Measurements from ENCODE around the gene NLGN4Y. TPM values are rescaled to one million over a fixed set of nuclear protein-coding genes. Genes with fewer than 3 reads are reported as not detected.

NLGN4Y gene
- total and polyA plus RNA-seq, 12 donors = 0.23 to 1.4 (median 0.71) TPM; not detected in 3

DNA sequence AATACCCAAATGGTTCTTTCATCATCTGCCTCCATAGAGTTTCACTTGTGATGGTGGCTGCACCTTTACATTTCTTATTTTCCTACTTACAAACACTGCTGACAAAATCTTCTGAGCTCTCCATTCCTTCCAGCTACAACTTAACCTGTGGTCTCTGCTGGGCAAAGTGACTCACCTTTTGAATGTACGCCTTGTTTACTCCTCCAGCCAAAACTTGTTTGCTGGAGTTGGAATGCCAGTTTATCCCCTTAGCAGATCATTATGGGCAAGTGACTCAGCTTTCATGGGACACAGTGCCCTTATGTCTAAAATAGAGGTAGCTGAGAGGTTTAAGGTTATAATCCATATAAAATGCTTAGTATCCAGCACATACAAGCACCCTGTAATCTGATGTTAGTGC lies 107.3 kb downstream of the NLGN4Y start:
- H3K4me1 ChIP-seq = no peaks in the 10 kb centered on the region
- no peak overlapping the region for H3K4me3 ChIP-seq
- no peak for DNase-seq
- TF ChIP-seq, protein P1, sequence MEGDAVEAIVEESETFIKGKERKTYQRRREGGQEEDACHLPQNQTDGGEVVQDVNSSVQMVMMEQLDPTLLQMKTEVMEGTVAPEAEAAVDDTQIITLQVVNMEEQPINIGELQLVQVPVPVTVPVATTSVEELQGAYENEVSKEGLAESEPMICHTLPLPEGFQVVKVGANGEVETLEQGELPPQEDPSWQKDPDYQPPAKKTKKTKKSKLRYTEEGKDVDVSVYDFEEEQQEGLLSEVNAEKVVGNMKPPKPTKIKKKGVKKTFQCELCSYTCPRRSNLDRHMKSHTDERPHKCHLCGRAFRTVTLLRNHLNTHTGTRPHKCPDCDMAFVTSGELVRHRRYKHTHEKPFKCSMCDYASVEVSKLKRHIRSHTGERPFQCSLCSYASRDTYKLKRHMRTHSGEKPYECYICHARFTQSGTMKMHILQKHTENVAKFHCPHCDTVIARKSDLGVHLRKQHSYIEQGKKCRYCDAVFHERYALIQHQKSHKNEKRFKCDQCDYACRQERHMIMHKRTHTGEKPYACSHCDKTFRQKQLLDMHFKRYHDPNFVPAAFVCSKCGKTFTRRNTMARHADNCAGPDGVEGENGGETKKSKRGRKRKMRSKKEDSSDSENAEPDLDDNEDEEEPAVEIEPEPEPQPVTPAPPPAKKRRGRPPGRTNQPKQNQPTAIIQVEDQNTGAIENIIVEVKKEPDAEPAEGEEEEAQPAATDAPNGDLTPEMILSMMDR (IDR thresholded peaks at IDR 0.05) = no peak
- WGBS, 2 donors = 82 to 96% methylated on average over 1 of the region's 1 CpG
- H3K36me3 ChIP-seq = no peaks in the 10 kb centered on the region
- no peak for ATAC-seq
- intact Hi-C loops (cut with DNase I) = loop anchor here in 1 of 10 donors (10.0 kb wide), 1 partner anchor 57 kb away; no protein-coding TSS in a partner anchor
- H3K9me3 ChIP-seq = no peaks in the 10 kb centered on the region
- no peaks in the 10 kb centered on the region for H3K27me3 ChIP-seq
- no peak overlapping the region for H3K27ac ChIP-seq

DNA sequence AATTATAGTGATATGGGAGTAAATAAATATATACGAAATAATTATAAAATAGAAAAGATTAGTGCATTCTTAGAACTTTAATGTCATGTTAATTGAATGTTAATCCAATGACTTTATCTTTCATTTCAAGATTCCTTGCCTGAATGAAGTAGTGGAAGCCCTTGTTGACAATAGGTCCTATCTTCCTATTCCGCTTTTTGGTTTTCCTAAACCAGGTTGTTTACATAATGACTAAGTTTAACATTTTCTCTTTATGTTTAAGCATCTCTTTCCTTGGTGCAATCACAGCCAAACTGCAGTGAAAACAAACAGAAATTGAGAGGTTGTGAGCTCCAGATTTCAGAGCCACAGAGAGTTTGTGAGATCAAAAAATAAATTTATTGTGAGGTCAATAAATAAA lies 109.4 kb downstream of the NLGN4Y start:
- no peaks in the 10 kb centered on the region for H3K36me3 ChIP-seq
- ATAC-seq (no peak), DNase-seq (no peak)
- no peaks in the 10 kb centered on the region for H3K27me3 ChIP-seq
- H3K4me1 ChIP-seq = no peaks in the 10 kb centered on the region
- H3K27ac ChIP-seq = no peak overlapping the region
- TF ChIP-seq, protein P1 (IDR thresholded peaks at IDR 0.05) = no peak
- 90 to 94% methylated on average over 2 of the region's 2 CpGs for WGBS, 2 donors
- no peak overlapping the region for H3K4me3 ChIP-seq
- intact Hi-C loops (cut with DNase I) = loop anchor here in 1 of 10 donors (10.0 kb wide), 1 partner anchor 59 kb away; no protein-coding TSS in a partner anchor
- H3K9me3 ChIP-seq = no peaks in the 10 kb centered on the region

DNA sequence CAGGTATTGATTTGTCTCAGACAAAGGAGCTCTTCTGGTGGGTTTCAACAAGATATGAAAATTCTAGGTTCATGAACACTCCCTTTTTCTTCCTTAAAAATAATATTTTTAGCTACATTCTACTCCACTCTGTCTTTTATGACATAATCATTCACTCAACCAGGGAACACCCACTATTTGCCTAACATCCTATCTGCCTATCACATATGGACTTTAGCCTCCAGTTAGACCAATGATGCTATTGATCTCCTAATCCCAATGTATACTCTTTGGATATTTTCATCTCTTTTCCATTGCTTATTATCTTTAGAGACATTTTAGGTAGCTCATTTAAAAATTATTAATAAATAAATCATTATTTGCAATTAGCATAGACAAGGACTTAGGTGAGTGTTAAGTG lies 110.6 kb downstream of the NLGN4Y start:
- TF ChIP-seq, protein P1 (IDR thresholded peaks at IDR 0.05) = no peak
- H3K36me3 ChIP-seq = no peaks in the 10 kb centered on the region
- no peak overlapping the region for H3K27ac ChIP-seq
- no peaks in the 10 kb centered on the region for H3K9me3 ChIP-seq
- no peaks in the 10 kb centered on the region for H3K27me3 ChIP-seq
- H3K4me1 ChIP-seq = no peaks in the 10 kb centered on the region
- DNase-seq = no peak
- ATAC-seq = no peak
- intact Hi-C loops (cut with DNase I) = loop anchor here in 1 of 10 donors (10.0 kb wide), 1 partner anchor 60 kb away; no protein-coding TSS in a partner anchor
- H3K4me3 ChIP-seq = no peak overlapping the region

DNA sequence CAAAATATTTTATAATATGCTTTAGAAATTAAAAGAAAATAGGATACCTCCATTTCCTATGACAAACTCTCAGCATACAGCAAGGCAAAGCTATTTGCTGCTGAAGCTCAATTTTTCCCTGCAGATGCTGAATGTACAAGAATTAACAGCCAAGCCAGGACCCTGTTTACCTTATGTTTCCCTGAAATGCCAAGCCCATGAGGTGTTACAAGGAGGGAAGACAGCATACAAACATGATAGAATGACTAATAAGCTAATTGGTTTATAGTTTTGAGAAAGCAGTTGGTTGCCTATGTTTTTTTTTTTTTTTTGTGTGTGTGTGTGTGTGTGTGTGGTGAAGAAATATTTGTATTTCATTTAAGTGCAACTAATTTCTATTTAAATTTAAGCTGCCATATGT lies 113.2 kb downstream of the NLGN4Y start:
- ATAC-seq = no peak
- Histone ChIP-seq H3K36me3 (no peaks in the 10 kb centered on the region), H3K4me1 (no peaks in the 10 kb centered on the region), H3K4me3 (no peak overlapping the region), H3K27me3 (no peaks in the 10 kb centered on the region), H3K9me3 (no peaks in the 10 kb centered on the region), H3K27ac (no peak overlapping the region)
- intact Hi-C loops (cut with DNase I) = loop anchor here in 1 of 10 donors (10.0 kb wide), 1 partner anchor 63 kb away; no protein-coding TSS in a partner anchor
- TF ChIP-seq, protein P1 (IDR thresholded peaks at IDR 0.05) = no peak
- DNase-seq = no peak

All from heart right ventricle (tissue), 16 donors.